Heart left ventricle (tissue), 16 donors: ENCODE results near the gene FAM180A. TPM values are rescaled to one million over a fixed set of nuclear protein-coding genes. Genes with fewer than 3 reads are reported as not detected.
"Not testable (repeated sequence)": the region's sequence is repeated elsewhere in the genome, so short reads cannot be mapped to it uniquely, and the experiment has no call there.

ENCODE experiments used
- ATAC-seq, 4 donors: fragments of 200-7000 bp; cut with Tn5 transposase; one replicate each; pipeline ENCODE4 v1.9.1; 2020 to 2022; ENCODE audit warnings: moderate library complexity in 4 of 4, mild to moderate bottlenecking in 3 of 4, moderate number of reproducible peaks in 1 of 4
- DNase-seq, 5 donors: peaks; one replicate each; pipeline ENCODE4 v3.0.0-alpha.2; 2020
- H3K27ac ChIP-seq, 12 donors: fragments of 200-600 bp; sonication (generic) in 4 of 12; one replicate each; pipeline versions ENCODE4 v1.5.0 to v1.8.0; 2016 to 2022; ENCODE audit warnings: mild to moderate bottlenecking in 2 of 12
- H3K27me3 ChIP-seq, 9 donors: fragments of 200-600 bp; sonication (generic) in 2 of 9; one replicate each; pipeline versions ENCODE4 v1.5.1 to v1.8.0; 2016 to 2022; ENCODE audit warnings: mild to moderate bottlenecking in 3 of 9
- H3K36me3 ChIP-seq, 9 donors: fragments of 200-600 bp; sonication (generic) in 2 of 9; one replicate each; pipeline versions ENCODE4 v1.5.0 to v1.8.0; 2018 to 2022; ENCODE audit warnings: mild to moderate bottlenecking in 2 of 9
- H3K4me1 ChIP-seq, 12 donors: fragments of 200-600 bp; sonication (generic) in 4 of 12; one replicate each; pipeline versions ENCODE4 v1.5.0 to v1.8.0; 2016 to 2022; ENCODE audit warnings: mild to moderate bottlenecking in 3 of 12
- H3K4me3 ChIP-seq, 12 donors: fragments of 200-600 bp; sonication (generic) in 4 of 12; one replicate each; pipeline versions ENCODE4 v1.5.0 to v1.8.0; 2017 to 2022; ENCODE audit warnings: mild to moderate bottlenecking in 9 of 12, moderate library complexity in 4 of 12
- H3K9me3 ChIP-seq, 12 donors: fragments of 200-600 bp; sonication (generic) in 4 of 12; one replicate each; pipeline versions ENCODE4 v1.5.0 to v1.8.0; 2016 to 2022; ENCODE audit warnings: mild to moderate bottlenecking in 1 of 12
- POLR2A ChIP-seq, 2 donors: fragments of 450-650 bp; IDR thresholded peaks; one replicate each; pipeline ENCODE4 v1.6.1; 2017; ENCODE audit warnings: antibody characterized with exemption in 2 of 2, mild to moderate bottlenecking in 2 of 2, moderate library complexity in 2 of 2
- WGBS, 4 donors: extraction: QIAGEN DNeasy Blood & Tissue Kit in 2 of 4; methylation state at CpG; one replicate each; pipeline versions ENCODE4 v1.1.5 to v1.1.7; 2013 to 2018; 5-methylcytosine and 5-hydroxymethylcytosine counted together
- intact Hi-C, 10 donors: fragments of 100-400 bp; cut with DNase I; formaldehyde crosslinking; loops; one replicate each; pipeline versions ENCODE4 v1.11.1 to v1.14.2; 2022
- polyA plus RNA-seq, 2 donors: library from polyadenylated mRNA; stranded (reverse); fragments of 200-250 nt; gene quantifications; one replicate each; pipeline ENCODE4 v1.2.3, GENCODE V29; 2013
- total RNA-seq, 9 donors: library from RNA; depleted of rRNA in 2 of 9; stranded (reverse); fragments of >200 nt in 2 of 9; fragmentation: NEBNext Ultra II Directional in 3 of 9; extraction: Animal tissue kit (Norgen Biotek cat#: 25700) in 3 of 9; gene quantifications; one replicate each; pipeline versions ENCODE4 v1.1.0 to v1.2.4, GENCODE V29; 2016 to 2023
- TF ChIP-seq, protein P1 (sequence below), 12 donors: fragments of 200-600 bp; sonication (generic) in 4 of 12; IDR thresholded peaks; one replicate each; pipeline versions ENCODE4 v1.5.0 to v1.8.0; 2018 to 2022; ENCODE audit warnings: antibody characterized with exemption in 12 of 12, mild to moderate bottlenecking in 5 of 12
- donor health status: ischemic (EF 13 %, LVEDD 7.1; RV severe dilation, severe dysfunction).
- donor health status: healthy with polysubstance abuse.
- donor health status: DM: no; HTN: yes; CAD: no.
- donor health status: DM: no; HTN: no; CAD: no.
- donor health status: ischemic (EF 25% LVEDD 6.9; RV normal size, moderate dysfunction).
- donor health status: ischemic (EF 25% LVEDD 5.7; RV mildly dilated, moderate dysfunction).
- donor health status: healthy.
- donor health status: DM: yes; HTN: yes; CAD: no.
- donor health status: ischemic (EF 35%, LVEDD 5.7; RV mildly dilated, moderate dysfunction).
- donor health status: nonischemic (EF 11% LVEDD 7.7; RV severe dilation, severe dysfunction).
- donor health status: DM: yes; HTN: yes; CAD: no.
- donor health status: PGD.
- donor health status: ischemic (EF 29% LVEDD 5.4; RV normal size, mild dysfunction).
- donor health status: nonischemic (EF 23%, LVEDD 6.1; RV moderate dilation, normal function).

Gene FAM180A
- total and polyA plus RNA-seq, 11 donors, result 7.9 to 63.5 (median 20.8) TPM

DNA sequence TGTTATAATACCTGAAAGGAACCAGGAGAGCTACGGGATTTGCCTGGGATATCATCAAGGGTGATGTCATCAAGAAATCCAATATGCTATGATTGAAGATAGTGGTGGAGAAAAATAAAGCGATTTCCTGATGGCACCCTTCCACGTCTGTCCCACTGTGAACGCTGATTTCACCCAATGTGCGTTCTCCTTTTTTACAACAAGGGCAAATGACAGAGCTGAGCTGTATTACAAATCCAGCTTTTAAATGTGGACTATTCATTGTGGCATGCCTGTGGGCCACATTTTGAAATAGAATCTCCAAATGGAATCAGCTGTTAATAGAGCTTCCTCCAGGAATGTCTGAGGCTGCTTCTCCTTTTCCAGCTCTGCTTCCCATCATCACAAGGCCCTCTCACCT, 43.9 kb downstream of the FAM180A start:
- DNase-seq (no peak), ATAC-seq (no peak)
- no peaks in the 10 kb centered on the region for H3K9me3 ChIP-seq
- no peak overlapping the region for H3K27ac ChIP-seq
- TF ChIP-seq, protein P1, sequence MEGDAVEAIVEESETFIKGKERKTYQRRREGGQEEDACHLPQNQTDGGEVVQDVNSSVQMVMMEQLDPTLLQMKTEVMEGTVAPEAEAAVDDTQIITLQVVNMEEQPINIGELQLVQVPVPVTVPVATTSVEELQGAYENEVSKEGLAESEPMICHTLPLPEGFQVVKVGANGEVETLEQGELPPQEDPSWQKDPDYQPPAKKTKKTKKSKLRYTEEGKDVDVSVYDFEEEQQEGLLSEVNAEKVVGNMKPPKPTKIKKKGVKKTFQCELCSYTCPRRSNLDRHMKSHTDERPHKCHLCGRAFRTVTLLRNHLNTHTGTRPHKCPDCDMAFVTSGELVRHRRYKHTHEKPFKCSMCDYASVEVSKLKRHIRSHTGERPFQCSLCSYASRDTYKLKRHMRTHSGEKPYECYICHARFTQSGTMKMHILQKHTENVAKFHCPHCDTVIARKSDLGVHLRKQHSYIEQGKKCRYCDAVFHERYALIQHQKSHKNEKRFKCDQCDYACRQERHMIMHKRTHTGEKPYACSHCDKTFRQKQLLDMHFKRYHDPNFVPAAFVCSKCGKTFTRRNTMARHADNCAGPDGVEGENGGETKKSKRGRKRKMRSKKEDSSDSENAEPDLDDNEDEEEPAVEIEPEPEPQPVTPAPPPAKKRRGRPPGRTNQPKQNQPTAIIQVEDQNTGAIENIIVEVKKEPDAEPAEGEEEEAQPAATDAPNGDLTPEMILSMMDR (IDR thresholded peaks at IDR 0.05), result no peak
- TF ChIP-seq POLR2A (IDR thresholded peaks at IDR 0.05), result no peak
- 67 to 80% (median 73%) methylated on average over 5 of the region's 5 CpGs for WGBS, 4 donors
- peaks cover 0 to 8% (median 0%) of the 10 kb centered on the region in 9 donors for H3K36me3 ChIP-seq
- H3K4me3 ChIP-seq, result no peak overlapping the region
- H3K4me1 ChIP-seq, result peaks cover 0 to 4% (median 0%) of the 10 kb centered on the region in 12 donors
- intact Hi-C loops, result no loop called here
- no peaks in the 10 kb centered on the region for H3K27me3 ChIP-seq

- TF ChIP-seq, protein P1 (IDR thresholded peaks at IDR 0.05), result peak in 7 of 12 donors; percentile 6 to 36 (median 14)
- TF ChIP-seq POLR2A (IDR thresholded peaks at IDR 0.05), result no peak
- H3K4me1 ChIP-seq, result peaks cover 0 to 4% (median 0%) of the 10 kb centered on the region in 12 donors
- no peak for ATAC-seq
- no peaks in the 10 kb centered on the region for H3K27me3 ChIP-seq
- peaks cover 0 to 8% (median 0%) of the 10 kb centered on the region in 9 donors for H3K36me3 ChIP-seq
- no peaks in the 10 kb centered on the region for H3K9me3 ChIP-seq
- 76 to 96% (median 90%) methylated on average over 2 of the region's 2 CpGs for WGBS, 4 donors
- intact Hi-C loops, result no loop called here
- no peak for DNase-seq
- no peak overlapping the region for H3K27ac ChIP-seq
- no peak overlapping the region for H3K4me3 ChIP-seq
Observed at GRCh38 chr7:135704074-135704473, 44.5 kb downstream of the FAM180A start.

GRCh38 chr7:135697276-135698049, 51.1 kb downstream of the FAM180A start:
- H3K27me3 ChIP-seq, result no peaks in the 10 kb centered on the region
- H3K9me3 ChIP-seq, result no peaks in the 10 kb centered on the region
- TF ChIP-seq, protein P1 (IDR thresholded peaks at IDR 0.05), result no peak
- no peak for TF ChIP-seq POLR2A (IDR thresholded peaks at IDR 0.05)
- ATAC-seq (peak in 1 of 4 donors; percentile 22), DNase-seq (no peak)
- intact Hi-C loops, result no loop called here
- H3K4me1 ChIP-seq, result peaks cover 0 to 20% (median 6%) of the 10 kb centered on the region in 12 donors
- no peak overlapping the region for H3K27ac ChIP-seq
- 38 to 52% (median 45%) methylated on average over 8 of the region's 8 CpGs for WGBS, 4 donors
- H3K36me3 ChIP-seq, result peaks cover 0 to 26% (median 6%) of the 10 kb centered on the region in 9 donors
- H3K4me3 ChIP-seq, result no peak overlapping the region

DNA sequence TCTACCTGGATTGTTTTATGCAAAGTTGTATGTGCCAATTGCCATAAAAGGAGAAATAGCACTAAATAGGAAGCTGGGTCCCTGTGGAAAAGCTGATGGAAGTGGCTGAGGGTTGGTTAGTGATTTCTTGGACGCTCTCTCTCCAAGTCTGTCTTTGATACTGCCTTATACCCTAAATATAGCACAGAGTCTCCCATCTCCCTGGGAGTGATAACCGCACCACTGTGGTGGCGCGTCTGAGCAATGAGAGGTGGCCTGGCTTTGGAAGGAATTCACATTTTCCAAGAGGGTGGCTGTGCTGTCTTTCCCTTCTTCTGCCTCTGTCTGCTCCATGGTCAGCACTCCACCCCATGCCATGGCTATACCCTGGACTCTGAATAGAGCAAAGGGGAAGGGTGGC, 55.1 kb downstream of the FAM180A start:
- H3K4me3 ChIP-seq, result no peak overlapping the region
- ATAC-seq (peak; percentile 57 to 91 (median 73)), DNase-seq (no peak)
- WGBS, 4 donors, result 35 to 62% (median 43%) methylated on average over 4 of the region's 4 CpGs
- no peaks in the 10 kb centered on the region for H3K27me3 ChIP-seq
- H3K9me3 ChIP-seq, result no peaks in the 10 kb centered on the region
- H3K4me1 ChIP-seq, result peaks cover 0 to 20% (median 6%) of the 10 kb centered on the region in 12 donors
- no peak for TF ChIP-seq POLR2A (IDR thresholded peaks at IDR 0.05)
- TF ChIP-seq, protein P1 (IDR thresholded peaks at IDR 0.05), result no peak
- peaks cover 0 to 44% (median 18%) of the 10 kb centered on the region in 9 donors for H3K36me3 ChIP-seq
- H3K27ac ChIP-seq, result peak overlapping the region in 8 of 12 donors; percentile 4 to 69 (median 35)
- intact Hi-C loops, result loop anchor here in 1 of 10 donors (5.0 kb wide), 1 partner anchor 54 kb away; the partner anchor contains the start of gene FAM180A

GRCh38 chr7:135692606-135693005, 56.0 kb downstream of the FAM180A start:
- H3K9me3 ChIP-seq, H3K27me3 ChIP-seq, H3K4me3 ChIP-seq, ATAC-seq, DNase-seq, H3K27ac ChIP-seq: not testable (repeated sequence)
- 93 to 98% (median 96%) methylated on average over 7 of the region's 7 CpGs for WGBS, 4 donors
- peaks cover 0 to 44% (median 18%) of the 10 kb centered on the region in 9 donors for H3K36me3 ChIP-seq
- H3K4me1 ChIP-seq, result peaks cover 0 to 19% (median 6%) of the 10 kb centered on the region in 12 donors
- intact Hi-C loops, result loop anchor here in 1 of 10 donors (5.0 kb wide), 1 partner anchor 55 kb away; the partner anchor contains the start of gene FAM180A
